HCT116 (cell line): Measurements from ENCODE around the gene TDRD15. TPM values are rescaled to one million over a fixed set of nuclear protein-coding genes. Genes with fewer than 3 reads are reported as not detected.

Experiments used
- total RNA-seq: library from RNA; stranded (reverse); gene quantifications from one replicate; pipeline ENCODE4 v1.2.1, GENCODE V29; 2021; ENCODE audit not compliant: unreplicated experiment

Gene TDRD15
- total RNA-seq, 1 experiment from 2014 or later = not detected

Other genes with a start within 250 kb of the TDRD15 start
- gene APOB, start 79.9 kb upstream of the TDRD15 start, total RNA-seq = 1.6 TPM